Retinal pigment epithelial cell (primary cell): ENCODE measurements around the gene ZC3H12A.

Experiments
- DNase-seq: peaks from one replicate; pipeline ENCODE4 v3.0.0-alpha.2; 2010; ENCODE audit warnings: low read depth
- H3K4me3 ChIP-seq: 2 replicates; pipeline ENCODE4 v1.5.1; 2011; ENCODE audit warnings: mild to moderate bottlenecking, low read length, control low read depth, moderate library complexity
- CTCF ChIP-seq: conservative IDR thresholded peaks from 2 replicates; pipeline ENCODE4 v1.5.1; 2011; ENCODE audit warnings: low read depth, low read length, control low read depth, inconsistent platforms

ZC3H12A gene

GRCh38 chr1:37481289-37482003, 7.1 kb downstream of the ZC3H12A start:
- DNase-seq = no peak

GRCh38 chr1:37482004-37482785, 7.8 kb downstream of the ZC3H12A start:
- DNase-seq = no peak
- TF ChIP-seq CTCF = no peak
- no peak overlapping the region for H3K4me3 ChIP-seq

More at GRCh38 chr1:37481289-37482003, 7.1 kb downstream of the ZC3H12A start:
- TF ChIP-seq CTCF = no peak
- no peak overlapping the region for H3K4me3 ChIP-seq

- DNase-seq = no peak
- no peak overlapping the region for H3K4me3 ChIP-seq
- no peak for TF ChIP-seq CTCF
These were observed 8.7 kb downstream of the ZC3H12A start for GRCh38 chr1:37482796-37483744.

GRCh38 chr1:37483785-37484184, 9.4 kb downstream of the ZC3H12A start:
- TF ChIP-seq CTCF = no peak
- H3K4me3 ChIP-seq = no peak overlapping the region
- DNase-seq = no peak

GRCh38 chr1:37484325-37485051, 10.1 kb downstream of the ZC3H12A start:
- DNase-seq = no peak
- H3K4me3 ChIP-seq = no peak overlapping the region
- no peak for TF ChIP-seq CTCF

- DNase-seq = no peak
- no peak for TF ChIP-seq CTCF
- no peak overlapping the region for H3K4me3 ChIP-seq
These were observed 11.7 kb downstream of the ZC3H12A start for GRCh38 chr1:37485902-37486679.
